T-helper 1 cell (primary cell): Measurements from ENCODE around the gene EME2.

Source experiments
- DNase-seq, 5 donors: peaks; one replicate each; pipeline ENCODE4 v3.0.0-alpha.2; 2012 to 2020

Gene EME2

DNA sequence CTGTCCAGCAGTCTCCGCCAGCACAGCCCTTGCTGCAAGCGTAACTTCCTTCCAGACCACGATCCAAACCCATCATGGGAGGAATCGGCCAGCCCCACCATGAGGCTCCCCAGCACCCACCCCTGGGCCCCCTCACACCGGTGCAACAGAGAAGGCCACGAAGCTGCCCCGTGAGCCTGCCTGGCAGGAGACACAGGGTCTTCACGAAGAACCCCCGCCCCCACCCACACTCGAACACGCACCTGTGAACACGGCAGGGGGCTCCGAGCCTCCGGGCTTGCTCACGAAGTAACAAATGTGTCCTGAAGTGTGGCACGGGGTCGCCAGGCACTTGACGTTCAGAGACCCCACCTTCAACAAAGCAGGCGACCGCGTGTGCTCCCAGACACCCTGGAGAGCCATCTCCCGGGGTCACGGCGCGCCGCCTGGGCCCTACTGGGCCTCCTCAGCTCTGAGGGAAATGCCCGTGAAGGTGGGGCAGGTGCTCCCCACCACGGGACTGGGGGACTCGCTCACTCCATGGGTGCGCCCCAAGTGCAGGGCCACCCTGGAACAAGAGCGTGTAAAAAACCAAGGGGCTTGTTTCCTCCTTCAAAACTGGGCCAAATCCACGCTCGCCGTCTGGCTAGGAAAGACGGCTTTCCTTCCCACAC is 46.4 kb downstream of the EME2 start:
- no peak for DNase-seq

GRCh38 chr16:1819611-1820010 is 47.0 kb downstream of the EME2 start:
- DNase-seq = no peak

DNA sequence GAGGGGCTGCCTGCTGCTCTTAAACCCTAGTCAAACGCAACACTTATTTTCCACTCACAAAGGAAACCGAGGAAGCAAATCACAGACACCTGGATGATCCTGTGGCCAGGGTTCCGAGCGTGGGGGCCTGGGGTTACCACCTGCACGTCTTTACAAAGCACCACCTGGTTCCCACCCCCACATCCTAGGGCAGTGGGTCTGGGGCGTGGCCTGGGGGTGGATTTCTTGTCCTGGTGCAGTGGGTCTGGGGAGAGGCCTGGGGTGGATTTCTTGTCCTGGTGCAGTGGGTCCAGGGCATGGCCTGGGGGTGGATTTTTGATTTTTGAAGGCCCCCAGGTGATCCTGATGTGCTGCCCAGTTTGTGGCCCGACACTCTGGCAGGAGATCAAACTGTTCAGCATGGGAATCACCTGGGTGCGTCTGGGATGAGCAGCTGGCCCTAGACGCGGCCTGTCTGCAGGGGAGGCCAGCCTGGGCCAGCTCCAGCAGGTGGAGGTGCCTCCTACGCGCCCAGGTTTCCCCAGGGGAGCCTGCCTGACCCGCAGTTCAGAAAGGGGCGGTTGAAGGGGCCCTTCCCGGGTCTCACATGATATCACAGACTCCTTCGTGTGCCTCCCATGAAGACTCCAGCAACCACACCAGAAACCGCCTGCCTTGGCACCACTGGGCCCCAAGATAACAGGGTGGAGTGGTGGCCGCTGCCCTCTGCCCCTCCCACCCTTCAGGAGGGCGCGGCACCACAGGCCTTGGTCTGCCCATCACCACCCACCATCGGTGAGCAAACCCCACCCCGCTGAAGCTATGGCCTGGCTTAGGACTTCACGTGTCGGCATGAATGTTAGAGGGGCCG is 47.7 kb downstream of the EME2 start:
- DNase-seq = no peak

- DNase-seq = no peak
Observed at GRCh38 chr16:1820946-1821290, 48.3 kb downstream of the EME2 start.

DNA sequence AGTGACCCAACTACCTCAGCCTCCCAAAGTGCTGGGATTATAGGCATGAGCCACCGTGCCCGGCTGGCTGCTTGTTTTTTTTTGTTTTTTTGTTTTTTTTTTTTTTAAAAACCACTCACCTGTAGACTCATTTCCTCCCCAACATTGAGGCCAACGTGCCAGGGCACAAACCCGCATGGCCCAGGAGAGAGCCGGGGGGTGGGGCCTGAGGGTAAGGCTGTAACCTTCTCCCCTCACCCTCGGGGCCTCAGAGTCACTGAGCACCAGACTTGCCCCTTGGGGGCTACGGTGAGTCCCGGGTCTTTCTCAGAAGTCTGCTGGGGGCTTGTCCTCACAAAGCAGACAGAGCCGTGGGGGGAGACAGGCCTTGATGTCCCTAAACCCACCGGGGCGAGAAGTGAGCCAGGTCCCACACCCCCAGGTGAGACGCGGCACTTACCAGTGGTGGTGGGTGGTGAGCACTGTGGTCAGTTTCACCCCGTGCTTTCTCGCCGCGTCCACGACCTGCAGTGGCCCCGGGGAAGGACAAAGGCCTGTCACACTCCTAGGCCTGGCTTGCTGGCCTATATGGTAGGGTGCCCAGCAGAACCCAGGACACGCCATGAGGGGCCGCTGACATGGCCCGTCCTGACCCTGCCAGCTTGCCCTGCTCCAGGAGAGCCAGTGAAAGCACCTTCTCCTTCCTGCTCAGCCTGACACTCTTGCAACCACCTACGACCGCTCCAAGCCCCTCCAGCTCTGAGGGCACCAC is 49.4 kb downstream of the EME2 start:
- DNase-seq = no peak

DNA sequence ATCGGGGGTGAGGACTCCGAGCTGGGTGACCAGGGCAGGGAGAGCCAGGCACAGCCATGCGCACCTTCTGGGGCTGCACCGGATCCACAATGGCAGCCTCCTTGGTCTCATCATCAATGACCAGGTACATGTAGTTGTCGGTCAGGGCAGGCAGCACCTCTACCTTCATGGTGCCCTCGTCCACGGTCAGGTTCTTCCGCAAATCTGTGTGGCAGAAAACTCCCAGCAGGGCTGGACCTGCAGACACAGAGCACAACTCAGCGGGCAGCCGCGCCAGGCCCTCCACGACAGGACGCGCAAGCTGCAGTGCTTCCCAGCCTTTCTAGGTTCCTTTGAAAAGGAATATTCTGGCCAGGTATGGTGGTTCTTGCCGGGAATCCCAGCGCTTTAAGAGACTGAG is 50.2 kb downstream of the EME2 start:
- no peak for DNase-seq

DNA sequence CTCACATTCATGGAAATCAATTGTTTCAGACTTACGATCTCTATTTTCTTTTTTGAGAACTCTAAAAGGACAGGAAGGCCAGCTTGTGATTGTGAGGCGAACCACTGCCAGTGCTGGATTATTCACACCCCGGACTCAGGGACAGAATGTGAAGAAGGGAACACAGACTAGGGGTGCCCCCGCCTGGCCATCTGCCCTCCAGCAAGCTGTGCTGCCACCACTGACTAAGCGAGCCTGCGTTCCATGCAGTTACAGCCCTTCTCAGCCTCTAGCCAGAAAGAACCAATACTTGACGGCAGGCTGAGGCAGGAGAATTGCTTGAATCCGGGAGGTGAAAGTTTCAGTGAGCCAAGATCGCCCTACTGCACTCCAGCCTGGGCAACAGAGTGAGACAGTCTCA is 51.2 kb downstream of the EME2 start:
- DNase-seq = no peak

DNA sequence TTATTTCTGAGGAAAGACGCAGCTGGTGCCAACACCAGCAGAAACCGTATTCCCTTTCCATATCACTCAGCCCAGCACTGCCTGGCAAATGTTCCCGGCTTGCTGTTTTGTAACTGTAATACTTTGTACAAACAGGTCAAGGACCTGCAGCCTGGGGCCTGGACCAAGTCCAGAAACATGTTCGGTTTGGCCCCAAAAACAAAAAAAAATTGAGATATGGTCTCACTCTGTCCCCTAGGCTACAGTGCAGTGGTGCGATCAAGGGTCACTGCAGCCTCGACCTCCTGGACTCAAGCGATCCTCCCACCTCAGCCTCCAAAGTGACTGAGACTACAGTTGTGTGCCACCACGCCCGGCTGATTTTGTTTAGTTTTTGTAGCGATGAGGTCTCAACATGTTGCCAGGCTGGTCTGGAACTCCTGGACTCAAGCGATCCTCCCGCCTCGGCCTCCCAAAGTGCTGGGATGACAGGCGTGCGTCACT is 52.8 kb downstream of the EME2 start:
- DNase-seq = no peak
